PFSK-1 (cell line): Measurements from ENCODE around the gene PLCL2.

Experiments
- FOXP2 ChIP-seq: optimal IDR thresholded peaks from 2 replicates; pipeline ENCODE3; 2011; ENCODE audit warnings: borderline replicate concordance, control low read depth, inconsistent platforms; ENCODE audit not compliant: insufficient read depth; ENCODE audit errors: extremely low read length, extremely low read depth
- POLR2AphosphoS5 ChIP-seq: IDR thresholded peaks from 2 replicates; pipeline ENCODE4 v1.6.1; 2012; ENCODE audit warnings: low read depth, mild to moderate bottlenecking, control low read depth, low read length, moderate library complexity
- SIN3A ChIP-seq: IDR thresholded peaks from 2 replicates; pipeline ENCODE4 v1.6.1; 2012; ENCODE audit warnings: mild to moderate bottlenecking, low read length, moderate library complexity, borderline replicate concordance; ENCODE audit not compliant: insufficient read depth
- TAF1 ChIP-seq: IDR thresholded peaks from 2 replicates; pipeline ENCODE4 v1.6.1; 2012; ENCODE audit warnings: low read length, control low read depth, borderline replicate concordance; ENCODE audit not compliant: insufficient read depth
- TF ChIP-seq, protein P1 (sequence below), 2 experiments: IDR thresholded peaks; 2 replicates each; pipeline versions ENCODE4 v1.6.1 to v1.8.0; 2011 to 2012; ENCODE audit warnings: low read depth in 2 of 2, low read length in 2 of 2, control low read depth in 1 of 2, inconsistent platforms in 1 of 2, mild to moderate bottlenecking in 1 of 2, moderate library complexity in 1 of 2; ENCODE audit not compliant: insufficient read depth in 1 of 2

DNA sequence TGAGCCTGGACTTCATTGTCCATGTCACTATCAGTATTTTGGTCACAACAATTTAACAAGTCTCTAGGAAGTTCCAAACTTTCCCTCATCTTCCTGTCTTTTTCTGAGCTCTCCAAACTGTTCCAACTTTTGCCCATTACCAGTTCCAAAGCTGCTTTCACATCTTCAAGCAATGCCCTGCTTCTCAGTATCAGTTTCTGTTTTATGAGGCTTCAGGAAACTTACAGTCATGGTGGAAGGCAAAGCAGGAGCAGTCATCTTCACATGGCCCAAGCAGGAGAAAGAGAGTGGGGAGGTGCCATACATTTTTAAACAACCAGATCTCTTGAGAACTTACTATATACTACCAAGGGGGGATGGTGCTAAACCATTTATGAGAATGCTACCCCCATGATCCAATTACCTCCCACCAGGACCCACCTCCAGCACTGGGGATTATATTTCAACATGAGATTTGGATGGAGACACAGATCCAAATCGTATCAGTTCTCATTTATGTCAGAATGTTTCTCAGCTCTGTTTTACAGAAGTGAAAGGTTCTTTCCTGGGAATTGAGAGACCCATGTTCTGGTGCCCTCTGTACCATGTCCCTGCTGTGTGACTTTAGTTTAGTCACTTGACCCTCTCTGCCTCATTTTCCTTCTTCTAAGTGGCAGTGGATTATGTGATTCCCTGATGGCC lies 169.7 kb downstream of the PLCL2 start:
- no peak for TF ChIP-seq POLR2AphosphoS5
- TF ChIP-seq, protein P1, sequence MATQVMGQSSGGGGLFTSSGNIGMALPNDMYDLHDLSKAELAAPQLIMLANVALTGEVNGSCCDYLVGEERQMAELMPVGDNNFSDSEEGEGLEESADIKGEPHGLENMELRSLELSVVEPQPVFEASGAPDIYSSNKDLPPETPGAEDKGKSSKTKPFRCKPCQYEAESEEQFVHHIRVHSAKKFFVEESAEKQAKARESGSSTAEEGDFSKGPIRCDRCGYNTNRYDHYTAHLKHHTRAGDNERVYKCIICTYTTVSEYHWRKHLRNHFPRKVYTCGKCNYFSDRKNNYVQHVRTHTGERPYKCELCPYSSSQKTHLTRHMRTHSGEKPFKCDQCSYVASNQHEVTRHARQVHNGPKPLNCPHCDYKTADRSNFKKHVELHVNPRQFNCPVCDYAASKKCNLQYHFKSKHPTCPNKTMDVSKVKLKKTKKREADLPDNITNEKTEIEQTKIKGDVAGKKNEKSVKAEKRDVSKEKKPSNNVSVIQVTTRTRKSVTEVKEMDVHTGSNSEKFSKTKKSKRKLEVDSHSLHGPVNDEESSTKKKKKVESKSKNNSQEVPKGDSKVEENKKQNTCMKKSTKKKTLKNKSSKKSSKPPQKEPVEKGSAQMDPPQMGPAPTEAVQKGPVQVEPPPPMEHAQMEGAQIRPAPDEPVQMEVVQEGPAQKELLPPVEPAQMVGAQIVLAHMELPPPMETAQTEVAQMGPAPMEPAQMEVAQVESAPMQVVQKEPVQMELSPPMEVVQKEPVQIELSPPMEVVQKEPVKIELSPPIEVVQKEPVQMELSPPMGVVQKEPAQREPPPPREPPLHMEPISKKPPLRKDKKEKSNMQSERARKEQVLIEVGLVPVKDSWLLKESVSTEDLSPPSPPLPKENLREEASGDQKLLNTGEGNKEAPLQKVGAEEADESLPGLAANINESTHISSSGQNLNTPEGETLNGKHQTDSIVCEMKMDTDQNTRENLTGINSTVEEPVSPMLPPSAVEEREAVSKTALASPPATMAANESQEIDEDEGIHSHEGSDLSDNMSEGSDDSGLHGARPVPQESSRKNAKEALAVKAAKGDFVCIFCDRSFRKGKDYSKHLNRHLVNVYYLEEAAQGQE (IDR thresholded peaks at IDR 0.05; ENCODE audit: insufficient read depth in 1 of 2, low read depth in 2 of 2, low read length in 2 of 2), result no peak
- TF ChIP-seq FOXP2, result no peak
- TF ChIP-seq SIN3A, result no peak
- no peak for TF ChIP-seq TAF1
